GM18909 (cell line): ENCODE results near the gene GJA3.
A peak's percentile ranks its signal among the peaks of the same experiment; 100 is the strongest.

ENCODE experiments used
- ATAC-seq: cut with Tn5 transposase; IDR thresholded peaks from one replicate; pipeline ENCODE4 v1.9.1; 2021; ENCODE audit warnings: mild to moderate bottlenecking; ENCODE audit not compliant: unreplicated experiment, poor library complexity

Gene GJA3

DNA sequence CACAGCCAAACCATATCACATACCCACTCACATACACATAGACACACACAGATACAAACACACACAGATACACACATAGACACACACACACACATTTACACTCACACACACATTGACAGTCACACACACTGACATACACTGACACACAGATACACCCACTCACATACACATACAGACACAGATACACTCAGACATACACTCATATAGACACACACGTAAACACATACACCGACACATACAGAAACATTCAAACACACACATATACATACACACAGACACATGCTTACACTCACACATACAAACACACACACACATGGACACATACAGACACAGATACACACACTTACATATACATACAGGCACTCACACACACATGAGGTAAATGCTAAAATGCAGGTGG lies 30.2 kb downstream of the GJA3 start:
- no peak for ATAC-seq

DNA sequence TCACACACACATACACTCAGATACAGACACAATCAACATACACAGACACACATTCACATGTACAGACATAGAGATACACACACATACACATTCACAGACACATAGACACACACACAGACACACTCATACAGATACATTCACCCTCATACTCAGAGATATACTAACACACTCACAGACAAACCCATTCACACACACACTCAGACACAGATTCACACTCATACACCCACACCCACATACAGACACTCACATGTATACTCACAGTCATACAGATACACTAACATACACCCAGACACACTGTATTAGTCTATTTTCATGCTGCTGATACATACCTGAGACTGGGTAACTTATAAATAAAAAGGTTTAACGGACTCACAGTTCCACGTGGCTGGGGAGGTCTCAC lies 30.8 kb downstream of the GJA3 start:
- ATAC-seq = no peak

- ATAC-seq = no peak
These were observed 31.8 kb downstream of the GJA3 start for GRCh38 chr13:20129076-20129475.

GRCh38 chr13:20128459-20128931 lies 32.4 kb downstream of the GJA3 start:
- no peak for ATAC-seq

GRCh38 chr13:20127562-20128458 lies 33.0 kb downstream of the GJA3 start:
- ATAC-seq = peak; percentile 81

DNA sequence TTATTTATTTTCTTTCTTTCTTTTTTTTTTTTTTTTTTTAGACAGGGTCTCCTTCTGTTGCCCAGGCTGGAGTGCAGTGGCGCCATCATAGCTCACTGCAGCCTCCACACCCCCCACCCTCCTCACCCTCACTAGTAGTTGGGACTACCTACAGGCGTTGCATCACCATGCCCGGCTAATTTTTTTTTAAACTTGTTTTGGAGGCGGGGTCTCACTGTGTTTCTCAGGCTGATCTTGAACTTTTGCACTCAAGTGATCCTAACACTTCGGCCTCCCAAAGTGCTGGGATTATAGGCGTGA lies 33.6 kb downstream of the GJA3 start:
- ATAC-seq = peak; percentile 5

- ATAC-seq = no peak
These were observed 34.2 kb downstream of the GJA3 start for GRCh38 chr13:20126541-20127261.

DNA sequence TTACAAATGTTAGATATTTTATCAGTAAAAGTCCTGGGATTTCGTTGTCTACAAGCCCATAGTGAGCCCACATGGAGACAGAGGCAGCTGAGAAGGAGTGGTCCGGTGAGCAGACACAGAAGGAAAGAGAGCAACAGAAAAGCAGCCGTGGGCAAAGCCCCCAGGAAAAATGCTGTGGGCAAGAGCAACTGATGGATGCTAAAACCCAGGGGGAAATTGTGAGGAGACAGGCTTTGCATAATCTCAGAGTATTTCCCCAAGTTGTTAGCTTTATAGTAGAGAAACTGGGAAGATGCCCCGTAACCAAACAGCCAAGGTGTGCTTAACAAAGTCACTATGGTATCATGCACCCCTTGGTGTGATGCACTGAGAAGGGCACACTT lies 35.1 kb downstream of the GJA3 start:
- no peak for ATAC-seq

DNA sequence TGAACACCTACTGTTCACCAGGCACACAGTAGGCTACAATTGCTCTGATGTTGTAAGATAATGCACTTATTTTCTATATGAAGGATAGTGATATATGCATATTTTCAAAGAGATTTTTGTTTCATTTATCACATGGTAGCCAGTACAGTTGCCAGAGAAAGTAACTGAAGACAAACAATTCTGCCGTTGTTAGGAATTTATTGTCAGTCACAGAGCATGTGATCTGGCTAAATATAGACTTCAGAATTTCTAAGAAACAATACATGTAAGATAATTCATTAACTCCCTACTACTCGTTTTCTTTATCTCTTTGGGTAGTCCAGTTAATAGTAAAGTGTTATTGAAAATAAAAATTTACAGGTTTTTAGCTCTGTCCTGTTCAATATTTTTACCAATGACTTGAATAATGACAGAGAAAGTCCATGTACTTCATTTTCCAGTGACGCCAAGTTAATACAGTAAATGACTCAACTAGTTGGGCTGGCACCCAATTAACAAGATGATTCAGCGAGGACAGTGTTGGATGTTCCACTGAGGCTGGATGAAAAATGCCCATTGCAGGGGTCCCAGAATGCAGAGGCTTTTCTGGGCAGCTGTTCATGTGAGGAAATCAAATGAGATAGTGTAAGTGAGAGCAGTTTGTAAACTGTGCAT lies 35.6 kb downstream of the GJA3 start:
- no peak for ATAC-seq

GRCh38 chr13:20124303-20124702 lies 36.5 kb downstream of the GJA3 start:
- no peak for ATAC-seq

DNA sequence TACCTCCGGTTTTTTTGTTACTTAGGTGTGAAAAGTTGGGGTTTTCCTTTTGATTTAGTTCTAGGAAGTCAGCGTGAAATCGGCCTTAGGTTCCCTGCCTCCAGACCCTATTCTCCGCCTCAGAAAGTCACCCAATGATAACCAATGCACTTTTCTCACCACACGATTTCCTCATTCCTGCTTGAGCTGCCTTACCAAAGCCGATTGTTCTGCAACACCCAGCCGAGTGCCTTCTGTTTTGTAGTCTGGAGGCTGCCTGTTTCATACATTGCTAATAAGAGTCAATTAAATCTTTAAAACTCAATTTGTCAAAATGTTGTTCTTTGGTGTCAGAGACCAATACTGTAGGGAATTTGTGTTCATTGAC lies 39.7 kb downstream of the GJA3 start:
- no peak for ATAC-seq

- no peak for ATAC-seq
These were observed 40.9 kb downstream of the GJA3 start for GRCh38 chr13:20119960-20120359.

DNA sequence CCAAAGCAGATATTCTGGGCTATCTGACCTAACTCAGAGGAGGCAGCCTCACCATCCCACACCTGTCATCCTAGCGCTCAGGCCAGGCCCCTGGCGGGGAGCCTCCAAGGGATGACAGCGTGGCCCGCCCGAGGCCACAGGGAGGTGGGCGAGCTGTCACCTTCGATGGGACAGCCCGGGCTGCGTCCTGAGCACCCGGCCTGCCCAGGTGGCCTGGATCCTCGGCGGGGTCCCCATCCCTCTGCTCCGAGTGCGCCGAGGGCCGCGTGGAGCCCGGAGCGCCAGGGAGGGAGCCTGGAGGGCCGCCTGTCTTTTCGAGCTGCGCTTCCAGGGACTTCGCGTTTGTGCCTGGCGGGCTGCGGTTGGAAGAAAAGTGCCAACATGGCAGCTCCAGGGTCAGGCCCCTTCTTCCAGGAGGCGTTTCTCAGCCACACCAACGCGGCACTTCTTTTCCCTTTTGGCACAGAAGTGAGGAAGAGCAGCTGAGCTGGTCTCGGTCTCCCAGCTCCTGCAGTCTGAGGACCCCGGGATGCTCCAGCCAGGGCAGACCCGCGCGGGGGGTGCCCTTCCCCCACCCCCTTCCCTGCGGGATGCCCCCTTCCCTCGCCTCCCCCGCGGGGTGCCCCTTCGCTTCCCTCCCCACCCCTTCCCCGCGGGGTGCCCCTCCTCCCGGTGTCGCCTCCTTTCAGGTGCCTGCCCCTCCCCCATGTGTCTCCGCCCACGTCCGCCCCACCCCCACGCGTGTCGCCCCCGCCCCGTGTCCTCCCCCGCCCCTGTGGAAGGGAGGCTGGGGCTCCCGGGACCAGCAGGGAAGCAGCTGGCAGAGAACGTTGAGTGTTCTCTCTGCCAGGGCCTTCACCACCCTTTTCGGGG lies 42.3 kb downstream of the GJA3 start:
- ATAC-seq = peak; percentile 63

GRCh38 chr13:20116213-20116612 lies 44.6 kb downstream of the GJA3 start:
- no peak for ATAC-seq

DNA sequence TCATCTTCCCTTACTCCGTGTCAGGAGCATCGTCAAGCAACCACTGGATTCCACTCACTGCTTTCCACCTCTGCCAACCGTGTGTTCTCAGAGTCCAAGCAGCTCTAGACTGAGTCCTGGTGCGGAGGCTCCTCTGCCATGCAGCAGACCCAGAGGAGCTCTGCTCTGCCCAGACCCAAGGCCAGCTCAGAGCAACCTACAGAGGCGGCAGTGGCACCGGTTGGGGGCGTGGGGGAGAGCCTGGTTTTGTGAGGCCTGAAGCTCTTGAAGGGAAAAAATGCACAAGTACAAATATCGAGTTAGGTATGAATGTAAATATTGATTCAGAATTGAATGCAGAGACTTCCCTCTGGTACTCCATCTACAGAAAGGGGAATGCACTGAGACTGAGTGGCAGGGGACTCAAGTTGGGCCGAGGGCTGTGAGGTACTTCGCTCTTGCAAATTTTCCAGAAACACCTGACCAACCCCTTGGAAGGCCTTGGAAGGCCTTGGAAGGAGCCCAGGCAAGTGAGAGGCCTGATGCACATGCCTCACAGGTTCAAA lies 46.7 kb downstream of the GJA3 start:
- no peak for ATAC-seq

- no peak for ATAC-seq
These were observed 51.8 kb downstream of the GJA3 start for GRCh38 chr13:20109037-20109436.

- no peak for ATAC-seq
These were observed 54.1 kb downstream of the GJA3 start for GRCh38 chr13:20106742-20107141.

DNA sequence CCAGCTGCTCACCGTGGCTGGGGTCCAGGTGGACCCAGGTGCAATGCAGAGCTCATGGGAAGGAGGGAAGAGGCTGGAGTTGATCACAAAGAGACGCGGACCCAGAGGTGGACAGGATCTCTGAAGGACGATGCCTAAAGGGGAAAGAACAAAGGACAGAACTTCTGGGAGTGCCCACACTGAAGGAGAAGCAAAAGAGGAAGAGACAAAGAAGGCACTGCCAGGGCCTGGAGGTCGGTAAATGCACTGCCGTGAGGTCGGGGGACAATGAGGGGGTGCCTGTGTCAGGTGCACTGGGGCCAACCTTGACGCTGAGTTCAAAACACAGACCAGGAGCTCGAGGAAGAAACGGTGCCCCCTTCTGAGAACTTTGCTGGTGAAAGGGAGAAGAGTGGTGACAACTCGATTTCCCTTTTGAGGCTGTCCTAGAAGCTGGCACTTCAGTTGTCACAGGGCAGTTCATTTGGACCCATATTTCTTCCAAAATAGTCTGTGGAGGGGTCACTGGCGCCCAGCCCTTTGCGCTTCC lies 55.6 kb downstream of the GJA3 start:
- no peak for ATAC-seq

DNA sequence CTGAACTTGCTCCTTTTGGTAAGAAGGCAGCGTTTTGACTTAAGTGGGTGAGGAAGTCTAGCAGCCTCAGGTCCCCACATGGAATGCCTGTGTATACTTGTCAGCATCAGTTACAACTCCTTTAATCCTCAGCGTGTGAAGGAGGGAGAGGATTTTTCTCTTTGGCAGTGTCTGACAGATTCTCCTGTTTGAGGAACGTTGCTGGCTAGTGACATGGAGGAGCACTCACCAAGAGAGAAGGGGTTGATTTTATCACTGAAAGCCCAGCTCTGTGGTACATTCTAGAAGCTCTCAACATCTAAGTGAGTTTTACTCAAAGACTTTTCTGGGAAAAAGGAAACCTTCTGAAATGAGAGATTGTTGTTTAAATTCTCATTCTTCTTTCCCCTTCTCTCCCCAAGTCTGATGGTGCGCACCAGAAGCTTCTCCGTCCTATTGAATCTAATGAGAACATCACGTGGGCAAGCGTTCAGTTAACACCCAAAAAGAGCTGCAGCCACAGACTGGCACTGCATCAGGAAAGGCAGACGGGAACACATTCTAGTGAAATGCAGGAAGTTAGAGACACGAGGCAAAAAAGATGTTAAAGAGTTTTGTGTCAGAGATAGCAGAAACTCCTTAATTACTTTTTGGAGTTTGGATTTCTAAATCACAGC lies 58.2 kb downstream of the GJA3 start:
- ATAC-seq = no peak
